ENCODE measurements around the gene MEIS2.

Gene MEIS2

DNA sequence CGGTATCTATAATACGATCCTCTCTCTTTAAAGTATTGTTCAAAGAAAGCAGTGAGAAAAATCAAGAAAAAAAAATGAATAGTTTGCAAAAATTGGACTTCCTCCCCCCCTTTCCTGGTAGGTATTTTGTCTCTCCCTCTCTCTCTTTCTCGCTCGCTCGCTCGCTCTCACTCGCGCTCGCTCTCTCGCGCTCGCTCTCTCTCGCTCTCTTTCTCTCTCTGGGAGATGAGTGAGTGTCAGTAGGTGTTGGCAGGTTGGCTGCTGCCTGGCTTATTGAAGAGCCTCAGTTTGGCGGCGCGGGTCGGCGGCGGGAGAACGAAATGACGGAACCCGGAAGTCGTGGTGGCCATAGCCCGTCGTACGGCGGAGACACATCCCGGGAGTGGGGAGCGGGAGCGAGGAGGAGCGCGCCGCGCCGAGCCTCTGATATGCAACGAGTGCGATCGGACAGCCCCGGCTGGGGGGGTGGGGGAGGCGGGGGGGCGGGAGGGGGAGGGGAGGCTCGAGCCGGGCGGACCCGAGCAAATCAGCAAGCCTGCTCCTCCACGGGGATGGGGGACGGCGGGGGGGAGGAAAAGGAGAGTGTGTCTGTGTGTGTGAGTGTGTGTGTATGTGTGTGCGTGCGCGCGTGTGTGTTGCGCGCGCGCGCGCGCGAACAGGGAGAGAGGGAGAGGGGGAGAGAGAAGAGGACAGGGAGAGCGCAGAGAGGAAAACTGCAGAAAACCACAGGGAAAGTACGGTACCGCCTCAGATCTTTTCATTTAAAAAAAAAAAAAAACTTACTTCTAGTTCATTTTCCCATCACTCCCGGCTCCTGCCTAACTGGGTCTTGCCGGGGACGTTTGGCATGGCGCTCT is at the start of gene MEIS2:
TSS of gene MEIS2 (minus strand) at position 441 of the 857 bp plus-strand sequence. CDS start 1,083 bp downstream, outside the sequence.
- H3K4me3 ChIP-seq (ENCODE audit: control insufficient read depth, low read depth, low read length) = peak within 1 kb of the TSS; percentile 76
- peak; percentile 94 for DNase-seq (ENCODE audit: low read depth)
- TF ChIP-seq, protein P1, sequence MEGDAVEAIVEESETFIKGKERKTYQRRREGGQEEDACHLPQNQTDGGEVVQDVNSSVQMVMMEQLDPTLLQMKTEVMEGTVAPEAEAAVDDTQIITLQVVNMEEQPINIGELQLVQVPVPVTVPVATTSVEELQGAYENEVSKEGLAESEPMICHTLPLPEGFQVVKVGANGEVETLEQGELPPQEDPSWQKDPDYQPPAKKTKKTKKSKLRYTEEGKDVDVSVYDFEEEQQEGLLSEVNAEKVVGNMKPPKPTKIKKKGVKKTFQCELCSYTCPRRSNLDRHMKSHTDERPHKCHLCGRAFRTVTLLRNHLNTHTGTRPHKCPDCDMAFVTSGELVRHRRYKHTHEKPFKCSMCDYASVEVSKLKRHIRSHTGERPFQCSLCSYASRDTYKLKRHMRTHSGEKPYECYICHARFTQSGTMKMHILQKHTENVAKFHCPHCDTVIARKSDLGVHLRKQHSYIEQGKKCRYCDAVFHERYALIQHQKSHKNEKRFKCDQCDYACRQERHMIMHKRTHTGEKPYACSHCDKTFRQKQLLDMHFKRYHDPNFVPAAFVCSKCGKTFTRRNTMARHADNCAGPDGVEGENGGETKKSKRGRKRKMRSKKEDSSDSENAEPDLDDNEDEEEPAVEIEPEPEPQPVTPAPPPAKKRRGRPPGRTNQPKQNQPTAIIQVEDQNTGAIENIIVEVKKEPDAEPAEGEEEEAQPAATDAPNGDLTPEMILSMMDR (conservative IDR thresholded peaks at IDR 0.05; ENCODE audit: control insufficient read depth, insufficient read depth, low read depth, low read length) = no peak

DNA sequence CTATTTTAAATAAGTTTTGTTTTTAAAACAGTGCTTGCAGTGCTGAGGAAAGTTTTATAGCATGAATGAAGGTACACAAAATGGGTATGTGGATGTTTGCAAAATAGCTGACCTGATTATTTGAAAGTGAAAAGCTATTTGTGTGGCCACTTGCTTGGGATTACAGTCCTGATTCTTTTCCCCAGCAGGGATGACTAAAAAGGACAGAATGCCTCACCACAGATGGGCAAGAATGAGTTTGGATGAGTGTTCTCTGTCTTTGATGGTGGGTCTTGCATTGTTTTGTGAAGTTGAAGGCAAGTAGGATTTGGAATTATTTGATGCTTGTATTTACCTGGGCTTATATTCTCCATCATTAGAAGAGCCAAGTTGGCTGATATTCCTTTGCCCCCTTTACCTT is 48.8 kb upstream of the MEIS2 start:
- TF ChIP-seq, protein P1 (conservative IDR thresholded peaks at IDR 0.05; ENCODE audit: control insufficient read depth, insufficient read depth, low read depth, low read length) = no peak
- DNase-seq (ENCODE audit: low read depth) = no peak
- no peak overlapping the region for H3K4me3 ChIP-seq (ENCODE audit: control insufficient read depth, low read depth, low read length)

DNA sequence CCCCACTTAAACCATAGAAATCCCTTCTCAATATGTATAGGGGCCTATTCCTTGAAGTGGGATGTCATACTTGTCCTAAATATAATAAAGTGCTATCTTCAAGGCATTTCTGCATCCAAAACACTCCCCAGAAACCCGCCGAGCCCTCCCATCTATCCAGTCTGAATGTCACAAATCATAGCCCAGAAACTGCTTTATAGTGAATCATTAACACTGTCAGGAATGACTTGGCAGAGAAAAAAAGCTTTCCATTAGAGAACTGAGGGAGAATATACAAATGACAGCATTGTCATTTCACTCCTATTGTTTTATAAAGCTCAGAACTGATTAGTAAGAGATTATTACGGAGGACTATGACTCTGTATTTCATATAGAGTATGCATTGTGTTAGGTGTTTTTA is 48.4 kb upstream of the MEIS2 start:
- no peak for DNase-seq (ENCODE audit: low read depth)
- TF ChIP-seq, protein P1 (conservative IDR thresholded peaks at IDR 0.05; ENCODE audit: control insufficient read depth, insufficient read depth, low read depth, low read length) = no peak
- no peak overlapping the region for H3K4me3 ChIP-seq (ENCODE audit: control insufficient read depth, low read depth, low read length)

DNA sequence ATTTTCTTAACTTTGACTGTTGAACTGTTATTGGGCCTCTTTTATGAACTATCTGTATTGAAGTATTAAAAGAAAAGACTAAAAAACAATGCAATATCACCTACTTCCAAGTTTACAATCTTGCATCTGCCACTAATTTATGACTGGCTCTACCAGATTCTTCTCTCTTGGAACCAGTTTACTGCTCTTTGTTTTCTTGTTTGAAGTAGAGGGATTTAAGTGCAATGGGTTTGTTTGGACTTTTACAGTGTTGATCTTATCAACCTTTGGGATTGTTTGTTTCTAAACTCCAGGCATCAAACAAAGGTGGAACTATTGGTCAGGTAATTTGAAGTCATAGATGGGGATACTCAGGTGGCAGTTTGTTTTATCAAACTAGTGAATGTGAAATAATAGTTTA is 43.0 kb upstream of the MEIS2 start:
- TF ChIP-seq, protein P1 (conservative IDR thresholded peaks at IDR 0.05; ENCODE audit: control insufficient read depth, insufficient read depth, low read depth, low read length) = no peak
- no peak overlapping the region for H3K4me3 ChIP-seq (ENCODE audit: control insufficient read depth, low read depth, low read length)
- no peak for DNase-seq (ENCODE audit: low read depth)

DNA sequence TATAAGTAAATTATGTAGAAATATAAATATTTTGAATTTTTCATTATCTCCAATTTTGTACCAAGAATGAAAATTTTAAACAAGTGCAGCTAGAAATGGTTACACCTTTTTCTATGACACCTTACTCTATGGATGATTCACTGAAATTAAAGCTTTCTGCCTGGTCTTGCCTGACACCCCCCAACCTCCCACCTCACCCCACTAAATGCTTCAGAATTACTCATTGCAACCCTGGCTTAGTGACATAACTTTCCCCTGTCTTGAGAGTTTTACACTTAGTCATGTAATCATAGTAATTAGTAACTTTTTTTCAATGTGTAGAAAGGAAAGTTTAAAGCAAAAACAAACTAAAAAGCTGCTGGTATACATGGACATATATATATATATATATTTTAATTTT is 42.0 kb upstream of the MEIS2 start:
- no peak for DNase-seq (ENCODE audit: low read depth)
- H3K4me3 ChIP-seq (ENCODE audit: control insufficient read depth, low read depth, low read length) = no peak overlapping the region
- TF ChIP-seq, protein P1 (conservative IDR thresholded peaks at IDR 0.05; ENCODE audit: control insufficient read depth, insufficient read depth, low read depth, low read length) = no peak

DNA sequence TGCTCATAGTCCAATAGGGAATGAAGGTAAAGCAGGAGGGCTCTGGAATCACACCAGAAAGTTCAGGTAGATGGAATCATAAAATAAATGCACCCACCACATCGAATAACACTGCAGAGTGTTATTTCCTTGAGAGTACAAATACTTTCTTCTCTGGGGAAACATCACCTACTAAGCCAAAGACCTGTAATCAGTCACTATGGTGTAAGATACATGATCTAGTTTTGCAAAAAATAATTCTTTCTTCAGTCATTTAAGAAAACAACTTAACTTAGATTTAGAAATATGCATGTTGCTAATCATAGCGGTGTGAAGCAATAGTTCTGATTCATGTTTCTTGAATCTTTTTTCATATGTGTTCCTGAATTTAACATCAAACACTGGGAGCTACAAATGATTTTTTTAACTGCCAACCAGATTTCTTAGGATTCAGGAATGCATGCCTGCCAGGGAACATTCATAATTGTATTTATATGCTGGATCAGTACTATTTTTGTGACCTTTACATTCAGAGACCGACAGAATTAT is 40.2 kb upstream of the MEIS2 start:
- TF ChIP-seq, protein P1 (conservative IDR thresholded peaks at IDR 0.05; ENCODE audit: control insufficient read depth, insufficient read depth, low read depth, low read length) = no peak
- peak; percentile 58 for DNase-seq (ENCODE audit: low read depth)
- H3K4me3 ChIP-seq (ENCODE audit: control insufficient read depth, low read depth, low read length) = no peak overlapping the region
